ENCODE measurements around the gene LRRC1.
"Not testable (repeated sequence)": the region's sequence is repeated elsewhere in the genome, so short reads cannot be mapped to it uniquely, and the experiment has no call there.

Gene LRRC1

GRCh38 chr6:53792016-53792415, 2.8 kb upstream of the LRRC1 start:
- no peak for DNase-seq (ENCODE audit: low read depth in 2 of 2, low spot score in 1 of 2)

- no peak for DNase-seq (ENCODE audit: low read depth in 2 of 2, low spot score in 1 of 2)
These were observed 1.9 kb upstream of the LRRC1 start for GRCh38 chr6:53792973-53793317.

- DNase-seq (ENCODE audit: low read depth in 2 of 2, low spot score in 1 of 2), result no peak
These were observed 1.3 kb upstream of the LRRC1 start for GRCh38 chr6:53793318-53794136.

- DNase-seq (ENCODE audit: low read depth in 2 of 2, low spot score in 1 of 2), result no peak
These were observed 577 bp upstream of the LRRC1 start for GRCh38 chr6:53794137-53794719.

GRCh38 chr6:53795340-53795701, 516 bp downstream of the LRRC1 start:
- no peak for DNase-seq (ENCODE audit: low read depth in 2 of 2, low spot score in 1 of 2)

- no peak for DNase-seq (ENCODE audit: low read depth in 2 of 2, low spot score in 1 of 2)
These were observed 1.1 kb downstream of the LRRC1 start for GRCh38 chr6:53795702-53796450.

GRCh38 chr6:53796451-53796780, 1.6 kb downstream of the LRRC1 start:
- DNase-seq (ENCODE audit: low read depth in 2 of 2, low spot score in 1 of 2), result no peak

GRCh38 chr6:53796791-53797190, 2.0 kb downstream of the LRRC1 start:
- no peak for DNase-seq (ENCODE audit: low read depth in 2 of 2, low spot score in 1 of 2)

- no peak for DNase-seq (ENCODE audit: low read depth in 2 of 2, low spot score in 1 of 2)
These were observed 2.5 kb downstream of the LRRC1 start for GRCh38 chr6:53797304-53797703.

- DNase-seq (ENCODE audit: low read depth in 2 of 2, low spot score in 1 of 2), result no peak
These were observed 4.5 kb downstream of the LRRC1 start for GRCh38 chr6:53799340-53799739.

GRCh38 chr6:53801022-53801421, 6.2 kb downstream of the LRRC1 start:
- DNase-seq (ENCODE audit: low read depth in 2 of 2, low spot score in 1 of 2), result no peak

GRCh38 chr6:53802582-53802981, 7.8 kb downstream of the LRRC1 start:
- DNase-seq (ENCODE audit: low read depth in 2 of 2, low spot score in 1 of 2), result no peak

GRCh38 chr6:53803081-53803860, 8.5 kb downstream of the LRRC1 start:
- DNase-seq (ENCODE audit: low read depth in 2 of 2, low spot score in 1 of 2), result no peak

- no peak for DNase-seq (ENCODE audit: low read depth in 2 of 2, low spot score in 1 of 2)
These were observed 10.2 kb downstream of the LRRC1 start for GRCh38 chr6:53805016-53805415.

- no peak for DNase-seq (ENCODE audit: low read depth in 2 of 2, low spot score in 1 of 2)
These were observed 10.9 kb downstream of the LRRC1 start for GRCh38 chr6:53805725-53806124.

GRCh38 chr6:53807606-53808005, 12.8 kb downstream of the LRRC1 start:
- DNase-seq (ENCODE audit: low read depth in 2 of 2, low spot score in 1 of 2), result not testable (repeated sequence)

GRCh38 chr6:53808302-53808881, 13.6 kb downstream of the LRRC1 start:
- no peak for DNase-seq (ENCODE audit: low read depth in 2 of 2, low spot score in 1 of 2)

- no peak for DNase-seq (ENCODE audit: low read depth in 2 of 2, low spot score in 1 of 2)
These were observed 14.9 kb downstream of the LRRC1 start for GRCh38 chr6:53809691-53810090.

GRCh38 chr6:53811082-53811481, 16.3 kb downstream of the LRRC1 start:
- no peak for DNase-seq (ENCODE audit: low read depth in 2 of 2, low spot score in 1 of 2)

- DNase-seq (ENCODE audit: low read depth in 2 of 2, low spot score in 1 of 2), result no peak
These were observed 16.9 kb downstream of the LRRC1 start for GRCh38 chr6:53811746-53812145.

- no peak for DNase-seq (ENCODE audit: low read depth in 2 of 2, low spot score in 1 of 2)
These were observed 18.3 kb downstream of the LRRC1 start for GRCh38 chr6:53813096-53813495.
